ENCODE results near the gene ADRA2C.

The ADRA2C gene

DNA sequence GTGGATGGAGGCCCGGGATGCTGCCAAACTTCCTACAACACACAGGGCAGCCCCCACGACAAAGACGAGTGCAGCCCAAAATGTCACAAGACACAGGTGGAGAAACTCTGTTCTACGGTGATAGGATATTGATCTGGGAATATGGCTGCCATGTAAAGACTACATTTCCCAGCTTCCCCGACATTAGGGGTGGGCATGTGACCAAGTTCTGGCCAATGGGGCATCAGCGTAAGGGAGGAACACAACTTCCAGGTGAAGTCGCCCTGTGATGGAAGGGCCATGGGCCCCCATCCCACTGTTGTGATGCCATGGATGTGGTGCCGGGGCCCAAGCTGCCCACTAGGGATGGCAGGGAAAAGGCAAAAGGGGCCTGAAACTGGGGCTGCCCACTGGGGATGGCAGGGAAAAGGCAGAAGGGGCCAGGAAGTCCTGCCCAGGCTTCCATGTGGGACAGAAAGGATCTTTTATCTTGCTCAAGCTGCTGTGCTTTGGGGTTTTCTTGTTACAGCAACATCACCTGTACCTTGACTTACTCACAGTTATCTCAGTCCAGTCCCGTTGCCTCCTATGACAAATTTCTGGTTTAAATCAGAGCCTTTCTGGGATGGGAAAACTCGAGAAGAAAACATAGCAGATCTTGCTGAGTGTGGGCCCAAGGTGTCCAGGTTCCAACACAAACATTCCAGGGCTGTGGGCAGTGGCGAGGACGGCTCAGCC is 9.7 kb upstream of the ADRA2C start:
- H3K4me2 ChIP-seq (ENCODE audit: low read depth, low read length, poor library complexity, severe bottlenecking): no peak overlapping the region
- H3K4me1 ChIP-seq (ENCODE audit: insufficient read depth, low read length, poor library complexity, severe bottlenecking): no peaks in the 10 kb centered on the region
- no peaks in the 10 kb centered on the region for H4K20me1 ChIP-seq (ENCODE audit: insufficient read depth, low read length, poor library complexity, severe bottlenecking)
- no peaks in the 10 kb centered on the region for H3K36me3 ChIP-seq (ENCODE audit: insufficient read depth, low read length)
- no peaks in the 10 kb centered on the region for H3K27me3 ChIP-seq (ENCODE audit: insufficient read depth, low read length, poor library complexity, severe bottlenecking)
- H3F3A ChIP-seq (ENCODE audit: low read depth): no peaks in the 10 kb centered on the region
- no peaks in the 10 kb centered on the region for H3K9me2 ChIP-seq (replicated peaks; ENCODE audit: low read depth, low read length)
- no peak overlapping the region for H2AFZ ChIP-seq (ENCODE audit: low read length)
- H3K9me3 ChIP-seq (ENCODE audit: insufficient read depth, low read depth, low read length): peaks cover 3% of the 10 kb centered on the region; the same call in 1 of the 2 replicates
- H3K9ac ChIP-seq (ENCODE audit: low read depth, low read length, poor library complexity, severe bottlenecking): no peak overlapping the region
- no peak overlapping the region for H3K4me3 ChIP-seq (ENCODE audit: low read length, poor library complexity, severe bottlenecking)
- no peak for TF ChIP-seq CTCF (conservative IDR thresholded peaks at IDR 0.05; ENCODE audit: low read length)
- TF ChIP-seq EZH2phosphoT487 (IDR thresholded peaks at IDR 0.05; ENCODE audit: borderline replicate concordance): no peak
- no peaks in the 10 kb centered on the region for H3K79me2 ChIP-seq (ENCODE audit: insufficient read depth, low read length)

GRCh38 chr4:3759236-3759635 is 6.9 kb upstream of the ADRA2C start:
- TF ChIP-seq CTCF (conservative IDR thresholded peaks at IDR 0.05; ENCODE audit: low read length) (no peak), EZH2phosphoT487 (IDR thresholded peaks at IDR 0.05; ENCODE audit: borderline replicate concordance) (no peak)
- H3K36me3 ChIP-seq (ENCODE audit: insufficient read depth, low read length): no peaks in the 10 kb centered on the region
- H4K20me1 ChIP-seq (ENCODE audit: insufficient read depth, low read length, poor library complexity, severe bottlenecking): no peaks in the 10 kb centered on the region
- H3K9me2 ChIP-seq (replicated peaks; ENCODE audit: low read depth, low read length): no peaks in the 10 kb centered on the region
- H3F3A ChIP-seq (ENCODE audit: low read depth): no peaks in the 10 kb centered on the region
- H3K4me2 ChIP-seq (ENCODE audit: low read depth, low read length, poor library complexity, severe bottlenecking): no peak overlapping the region
- H2AFZ ChIP-seq (ENCODE audit: low read length): no peak overlapping the region
- H3K27me3 ChIP-seq (ENCODE audit: insufficient read depth, low read length, poor library complexity, severe bottlenecking): no peaks in the 10 kb centered on the region
- H3K4me1 ChIP-seq (ENCODE audit: insufficient read depth, low read length, poor library complexity, severe bottlenecking): no peaks in the 10 kb centered on the region
- H3K9me3 ChIP-seq (ENCODE audit: insufficient read depth, low read depth, low read length): peaks cover 3% of the 10 kb centered on the region; the same call in 1 of the 2 replicates
- H3K79me2 ChIP-seq (ENCODE audit: insufficient read depth, low read length): no peaks in the 10 kb centered on the region
- H3K4me3 ChIP-seq (ENCODE audit: low read length, poor library complexity, severe bottlenecking): no peak overlapping the region
- no peak overlapping the region for H3K9ac ChIP-seq (ENCODE audit: low read depth, low read length, poor library complexity, severe bottlenecking)

DNA sequence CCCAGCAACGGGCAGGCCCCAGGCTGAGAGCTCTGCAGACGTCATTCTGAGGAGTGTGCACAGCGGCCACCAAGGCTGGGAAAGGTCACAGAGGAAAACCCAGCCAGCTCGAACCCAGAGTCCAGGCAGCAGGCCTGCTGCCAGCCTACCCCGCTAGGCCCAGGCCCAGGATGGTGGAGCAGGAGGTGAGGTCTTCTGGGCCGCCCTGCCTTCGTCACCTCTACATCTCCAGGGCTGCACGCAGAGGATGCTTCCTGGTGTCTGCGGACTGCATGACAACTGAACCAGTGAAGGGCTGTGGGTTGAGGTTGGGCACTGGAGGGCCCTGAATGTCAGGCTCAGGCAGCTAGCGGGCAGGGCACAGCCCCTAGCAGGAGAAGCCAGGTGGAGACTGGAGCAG is 5.8 kb upstream of the ADRA2C start:
- H3K4me1 ChIP-seq (ENCODE audit: insufficient read depth, low read length, poor library complexity, severe bottlenecking): no peaks in the 10 kb centered on the region
- no peak overlapping the region for H2AFZ ChIP-seq (ENCODE audit: low read length)
- H3K9me2 ChIP-seq (replicated peaks; ENCODE audit: low read depth, low read length): no peaks in the 10 kb centered on the region
- no peaks in the 10 kb centered on the region for H3K27me3 ChIP-seq (ENCODE audit: insufficient read depth, low read length, poor library complexity, severe bottlenecking)
- no peak overlapping the region for H3K4me3 ChIP-seq (ENCODE audit: low read length, poor library complexity, severe bottlenecking)
- peaks cover 3% of the 10 kb centered on the region; the same call in 1 of the 2 replicates for H3K9me3 ChIP-seq (ENCODE audit: insufficient read depth, low read depth, low read length)
- no peak overlapping the region for H3K9ac ChIP-seq (ENCODE audit: low read depth, low read length, poor library complexity, severe bottlenecking)
- no peak for TF ChIP-seq CTCF (conservative IDR thresholded peaks at IDR 0.05; ENCODE audit: low read length)
- TF ChIP-seq EZH2phosphoT487 (IDR thresholded peaks at IDR 0.05; ENCODE audit: borderline replicate concordance): no peak
- no peak overlapping the region for H3K4me2 ChIP-seq (ENCODE audit: low read depth, low read length, poor library complexity, severe bottlenecking)
- no peaks in the 10 kb centered on the region for H3F3A ChIP-seq (ENCODE audit: low read depth)
- no peaks in the 10 kb centered on the region for H3K36me3 ChIP-seq (ENCODE audit: insufficient read depth, low read length)
- H3K79me2 ChIP-seq (ENCODE audit: insufficient read depth, low read length): no peaks in the 10 kb centered on the region
- H4K20me1 ChIP-seq (ENCODE audit: insufficient read depth, low read length, poor library complexity, severe bottlenecking): no peaks in the 10 kb centered on the region

Measured in Loucy (cell line).